Adrenal gland (tissue), 5 donors: ENCODE data around the gene VEGFA.

Experiments used
- CTCF ChIP-seq, 6 experiments: fragments of 450-650 bp in 4 of 6; fragments of 200-600 bp in 2 of 6; sonication (generic) in 1 of 6; IDR thresholded peaks; 1 replicate in 5 of 6; 2 replicates in 1 of 6; pipeline versions ENCODE4 v1.5.1 to v1.8.0; 2016 to 2021; ENCODE audit warnings: antibody characterized with exemption in 6 of 6, mild to moderate bottlenecking in 2 of 6, moderate library complexity in 1 of 6
- POLR2A ChIP-seq, 2 donors: fragments of 450-650 bp; IDR thresholded peaks; one replicate each; pipeline ENCODE4 v1.6.1; 2017; ENCODE audit warnings: antibody characterized with exemption in 2 of 2, mild to moderate bottlenecking in 2 of 2, moderate library complexity in 1 of 2
- donor health status: DM: no; HTN: no; CAD: no.

GRCh38 chr6:43824703-43825064 is 54.7 kb downstream of the VEGFA start:
- no peak for TF ChIP-seq CTCF (IDR thresholded peaks at IDR 0.05)
- no peak for TF ChIP-seq POLR2A (IDR thresholded peaks at IDR 0.05)
